Aorta (tissue), 5 donors: Measurements from ENCODE around the gene SLC26A8. TPM values are rescaled to one million over a fixed set of nuclear protein-coding genes. Genes with fewer than 3 reads are reported as not detected.

Source experiments
- ATAC-seq: fragments of 200-7000 bp; cut with Tn5 transposase; one replicate; pipeline ENCODE4 v1.9.1; 2022; ENCODE audit warnings: moderate library complexity; ENCODE audit not compliant: low FRiP score
- DNase-seq, 2 donors: peaks; one replicate each; pipeline ENCODE4 v3.0.0-alpha.2; 2020
- H3K27ac ChIP-seq, 2 donors: one replicate each; pipeline ENCODE4 v1.5.1; 2013; ENCODE audit warnings: low read length in 2 of 2, mild to moderate bottlenecking in 2 of 2, moderate library complexity in 2 of 2, control low read depth in 1 of 2, inconsistent platforms in 1 of 2, low read depth in 1 of 2
- H3K27me3 ChIP-seq, 2 donors: one replicate each; pipeline ENCODE4 v1.6.1; 2013; ENCODE audit warnings: control low read depth in 1 of 2, low read length in 1 of 2, mild to moderate bottlenecking in 1 of 2, moderate library complexity in 1 of 2; ENCODE audit not compliant: insufficient read depth in 2 of 2, control insufficient read depth in 1 of 2
- H3K36me3 ChIP-seq, 2 donors: one replicate each; pipeline ENCODE4 v1.6.1; 2013; ENCODE audit warnings: control low read depth in 1 of 2, low read length in 1 of 2, mild to moderate bottlenecking in 1 of 2; ENCODE audit not compliant: insufficient read depth in 2 of 2, control insufficient read depth in 1 of 2
- H3K4me1 ChIP-seq, 2 donors: one replicate each; pipeline ENCODE4 v1.6.1; 2013; ENCODE audit warnings: low read length in 2 of 2, control low read depth in 1 of 2, mild to moderate bottlenecking in 1 of 2, moderate library complexity in 1 of 2; ENCODE audit not compliant: insufficient read depth in 2 of 2, control insufficient read depth in 1 of 2
- H3K4me3 ChIP-seq, 2 donors: one replicate each; pipeline ENCODE4 v1.5.1; 2013; ENCODE audit warnings: low read length in 2 of 2, control low read depth in 1 of 2, mild to moderate bottlenecking in 1 of 2
- H3K9me3 ChIP-seq: one replicate; pipeline ENCODE4 v1.6.1; 2013; ENCODE audit warnings: mild to moderate bottlenecking, low read length; ENCODE audit not compliant: control insufficient read depth
- WGBS, 2 donors: extraction: QIAGEN DNeasy Blood & Tissue Kit; methylation state at CpG; one replicate each; pipeline ENCODE4 v1.1.7; 2013; 5-methylcytosine and 5-hydroxymethylcytosine counted together
- intact Hi-C, 2 donors: fragments of 100-400 bp; cut with DNase I; formaldehyde crosslinking; loops; one replicate each; pipeline versions ENCODE4 v1.14.2 to v1.15.0; 2022
- polyA plus RNA-seq, 2 donors: library from polyadenylated mRNA; stranded (reverse); fragments of 200-250 nt; gene quantifications; one replicate each; pipeline ENCODE4 v1.2.3, GENCODE V29; 2013
- total RNA-seq, 2 donors: library from RNA; stranded (reverse); fragmentation: NEBNext Ultra II Directional; extraction: Animal tissue kit (Norgen Biotek cat#: 25700); gene quantifications; one replicate each; pipeline ENCODE4 v1.2.1, GENCODE V29; 2021
- donor health status: healthy with polysubstance abuse.
- donor health status: Bipolar disorder and iron deficiency.
- donor health status: DM: no; HTN: no; CAD: no.
- donor health status: DM: no; HTN: no; CAD: no.
- donor health status: DM: yes; HTN: yes; CAD: no.

The SLC26A8 gene
- total and polyA plus RNA-seq, 4 donors: 0.26 to 0.33 TPM; not detected in 2

DNA sequence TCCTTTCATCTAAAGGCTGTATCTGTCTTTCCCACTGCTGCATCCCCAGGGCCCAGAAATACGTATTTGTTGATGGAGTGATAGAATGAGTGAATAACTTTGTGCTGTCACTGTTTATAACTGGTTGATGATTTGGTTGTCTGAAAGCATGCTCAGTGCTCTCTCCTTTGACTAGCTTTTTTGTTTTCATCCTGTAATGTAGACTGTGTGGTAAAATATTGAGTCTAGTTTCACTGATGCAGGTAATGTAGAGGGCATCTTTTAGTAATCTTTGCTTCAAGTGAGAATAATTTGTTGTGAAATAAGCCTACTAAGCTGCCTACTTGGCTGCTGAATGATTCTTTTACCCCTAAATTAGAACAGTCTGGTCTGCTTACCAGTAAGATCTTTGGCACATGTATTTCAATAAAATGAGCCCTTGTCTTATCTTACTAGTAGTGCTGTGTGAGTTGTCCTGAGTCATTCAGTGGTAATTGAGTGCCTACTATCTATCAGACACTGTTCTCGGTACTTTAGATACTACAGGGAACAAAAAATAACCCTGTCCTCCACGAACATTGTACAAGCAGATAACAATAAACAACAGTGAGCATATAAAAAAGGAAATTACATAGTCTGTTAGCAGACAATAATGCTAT lies 43.1 kb upstream of the SLC26A8 start:
- no peak overlapping the region for H3K27ac ChIP-seq
- WGBS, 2 donors: 34 to 58% methylated on average over 3 of the region's 3 CpGs
- H3K36me3 ChIP-seq: no peaks in the 10 kb centered on the region
- H3K4me3 ChIP-seq: no peak overlapping the region
- DNase-seq: no peak
- no peaks in the 10 kb centered on the region for H3K27me3 ChIP-seq
- intact Hi-C loops: no loop called here
- ATAC-seq: no peak
- H3K9me3 ChIP-seq: no peaks in the 10 kb centered on the region
- H3K4me1 ChIP-seq: peaks cover 3 to 11% of the 10 kb centered on the region in 2 donors

DNA sequence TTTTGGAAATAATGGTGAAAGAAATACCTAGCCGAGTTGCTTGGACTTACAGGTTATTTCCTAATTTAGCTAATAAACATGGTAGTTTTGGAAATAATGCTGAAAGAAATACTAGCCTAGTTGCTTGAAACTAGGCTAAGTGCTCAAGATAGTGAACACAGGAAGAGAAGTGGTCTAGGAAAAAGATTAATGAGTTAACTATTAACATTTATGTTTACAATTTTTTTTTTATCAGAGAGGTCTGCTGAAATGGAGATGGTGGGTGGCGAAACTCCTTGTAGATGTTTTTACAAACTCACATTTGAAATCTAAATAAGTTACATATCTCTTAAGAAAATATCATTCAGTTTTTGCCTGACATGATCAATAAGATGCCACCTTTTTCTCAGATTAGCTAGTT lies 42.4 kb upstream of the SLC26A8 start:
- Histone ChIP-seq H3K27ac (no peak overlapping the region), H3K4me1 (peaks cover 3 to 11% of the 10 kb centered on the region in 2 donors), H3K4me3 (no peak overlapping the region), H3K36me3 (no peaks in the 10 kb centered on the region), H3K9me3 (no peaks in the 10 kb centered on the region), H3K27me3 (no peaks in the 10 kb centered on the region)
- ATAC-seq (no peak), DNase-seq (no peak)
- intact Hi-C loops: no loop called here
- 89 to 99% methylated on average over 2 of the region's 2 CpGs for WGBS, 2 donors

DNA sequence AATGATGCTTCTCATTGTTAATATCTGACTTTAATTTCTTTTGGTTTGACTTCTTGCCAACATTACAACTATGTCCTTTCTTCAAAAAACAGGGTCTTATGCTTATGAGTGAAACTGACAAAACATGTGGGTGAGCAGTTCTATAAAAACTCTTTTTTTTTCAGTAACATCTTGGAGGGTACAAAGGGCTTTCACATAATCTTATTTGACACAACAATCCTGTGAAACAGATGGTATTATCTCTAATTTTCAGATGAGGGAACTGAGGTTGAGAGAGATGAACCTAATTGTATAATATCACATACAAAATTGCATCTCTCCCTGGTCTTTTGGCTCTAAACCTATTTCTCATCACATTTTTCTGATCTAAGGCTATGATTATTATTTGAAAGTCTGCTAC lies 41.5 kb upstream of the SLC26A8 start:
- H3K4me1 ChIP-seq: peaks cover 3 to 11% of the 10 kb centered on the region in 2 donors
- DNase-seq (no peak), ATAC-seq (no peak)
- intact Hi-C loops: no loop called here
- H3K27me3 ChIP-seq: no peaks in the 10 kb centered on the region
- H3K27ac ChIP-seq: no peak overlapping the region
- H3K9me3 ChIP-seq: no peaks in the 10 kb centered on the region
- no peaks in the 10 kb centered on the region for H3K36me3 ChIP-seq
- H3K4me3 ChIP-seq: no peak overlapping the region

DNA sequence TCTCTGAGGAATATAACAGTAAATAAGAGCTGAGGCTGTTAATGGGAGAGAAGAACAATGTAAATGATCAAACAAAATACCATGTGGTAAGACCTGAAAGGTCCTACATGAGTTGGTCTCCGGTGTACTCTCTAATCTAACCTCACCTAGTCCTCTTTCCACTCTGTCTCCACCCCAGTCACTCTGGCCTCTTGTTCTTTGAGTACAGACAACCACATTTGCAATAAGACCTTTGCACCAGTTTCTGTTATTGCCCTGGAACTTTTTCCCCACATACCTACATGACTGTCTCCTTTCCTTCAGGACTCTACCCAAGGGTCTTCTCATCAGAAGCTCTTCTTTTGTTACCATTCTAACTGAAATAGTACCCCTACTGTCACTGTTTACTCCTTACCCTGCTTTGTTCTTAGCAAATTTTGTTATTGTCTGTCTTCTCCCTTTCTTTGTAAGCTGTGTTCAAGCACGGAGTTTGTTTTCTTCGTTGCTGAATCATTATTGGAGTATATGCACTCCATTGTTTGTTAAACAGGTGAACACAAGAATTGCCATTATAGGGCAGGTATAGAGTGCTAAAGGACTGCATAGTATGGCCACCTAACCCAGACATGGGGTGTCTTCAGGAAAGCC lies 40.4 kb upstream of the SLC26A8 start:
- 74 to 96% methylated on average over 3 of the region's 3 CpGs for WGBS, 2 donors

DNA sequence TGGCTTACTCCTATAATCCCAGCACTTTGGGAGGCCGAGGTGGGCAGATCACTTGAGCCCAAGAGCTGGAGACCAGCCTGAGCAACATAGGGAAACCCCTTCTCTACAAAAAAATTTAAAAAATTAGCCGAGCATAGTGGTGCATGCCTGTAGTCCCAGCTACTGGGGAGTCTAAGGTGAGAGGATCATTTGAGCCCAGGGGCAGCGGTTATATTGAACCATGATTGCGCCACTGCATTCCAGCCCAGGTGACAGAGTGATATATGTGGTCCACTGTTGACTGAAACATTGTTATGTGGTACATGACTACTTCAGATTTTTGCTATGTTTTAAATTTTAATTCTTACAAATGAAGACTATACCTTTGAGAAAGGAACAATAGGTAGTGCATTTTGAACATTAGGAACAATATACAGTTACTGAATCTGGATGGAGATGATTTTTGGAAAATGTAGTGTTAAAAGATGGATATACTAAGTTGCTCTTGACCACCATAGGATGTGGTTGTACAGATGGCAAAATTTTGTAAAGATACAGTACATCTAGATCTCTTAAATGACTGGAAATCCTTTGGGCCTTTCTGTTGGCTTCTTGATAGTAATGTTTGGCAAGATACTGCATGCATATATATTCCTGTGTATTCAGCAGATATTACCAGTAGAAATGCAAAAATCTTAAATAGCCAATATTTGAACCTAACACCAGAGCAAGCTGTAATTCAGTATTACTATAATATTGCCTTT lies 39.0 kb upstream of the SLC26A8 start:
- no peak for ATAC-seq
- no peak for DNase-seq
- Histone ChIP-seq H3K27me3 (no peaks in the 10 kb centered on the region), H3K36me3 (no peaks in the 10 kb centered on the region), H3K4me3 (no peak overlapping the region), H3K9me3 (no peaks in the 10 kb centered on the region), H3K4me1 (peaks cover 8 to 11% of the 10 kb centered on the region in 2 donors), H3K27ac (no peak overlapping the region)
- intact Hi-C loops: no loop called here
- 97% methylated on average over 4 of the region's 4 CpGs for WGBS, 2 donors

More for the DNA sequence above, 40.4 kb upstream of the SLC26A8 start:
- ATAC-seq (no peak), DNase-seq (no peak)
- H3K27ac ChIP-seq: no peak overlapping the region
- H3K27me3 ChIP-seq: no peaks in the 10 kb centered on the region
- no peaks in the 10 kb centered on the region for H3K9me3 ChIP-seq
- no peaks in the 10 kb centered on the region for H3K36me3 ChIP-seq
- H3K4me1 ChIP-seq: peaks cover 8 to 11% of the 10 kb centered on the region in 2 donors
- intact Hi-C loops: no loop called here
- H3K4me3 ChIP-seq: no peak overlapping the region

DNA sequence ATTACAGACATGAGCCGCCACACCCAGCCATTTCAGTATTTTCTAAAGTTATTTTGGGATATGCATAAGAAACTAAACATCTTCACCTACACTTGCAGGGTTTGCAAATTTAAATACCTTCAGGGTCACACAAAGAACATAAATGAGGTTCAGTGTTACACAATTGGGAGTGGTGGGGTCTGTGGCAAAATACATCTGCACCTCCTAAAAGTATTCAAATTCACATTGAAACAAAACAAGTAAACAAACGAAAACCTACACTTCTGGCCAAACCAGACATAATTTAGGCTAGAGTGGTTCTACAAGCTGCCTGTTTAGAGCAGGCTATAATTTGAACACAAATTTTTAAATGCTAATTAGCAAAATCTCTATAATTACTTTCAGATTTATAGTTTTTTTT lies 37.8 kb upstream of the SLC26A8 start:
- H3K4me3 ChIP-seq: no peak overlapping the region
- H3K27ac ChIP-seq: no peak overlapping the region
- H3K27me3 ChIP-seq: no peaks in the 10 kb centered on the region
- no peaks in the 10 kb centered on the region for H3K9me3 ChIP-seq
- intact Hi-C loops: no loop called here
- 96 to 97% methylated on average over 2 of the region's 2 CpGs for WGBS, 2 donors
- ATAC-seq: no peak
- DNase-seq: no peak
- H3K36me3 ChIP-seq: no peaks in the 10 kb centered on the region
- peaks cover 3 to 8% of the 10 kb centered on the region in 2 donors for H3K4me1 ChIP-seq

DNA sequence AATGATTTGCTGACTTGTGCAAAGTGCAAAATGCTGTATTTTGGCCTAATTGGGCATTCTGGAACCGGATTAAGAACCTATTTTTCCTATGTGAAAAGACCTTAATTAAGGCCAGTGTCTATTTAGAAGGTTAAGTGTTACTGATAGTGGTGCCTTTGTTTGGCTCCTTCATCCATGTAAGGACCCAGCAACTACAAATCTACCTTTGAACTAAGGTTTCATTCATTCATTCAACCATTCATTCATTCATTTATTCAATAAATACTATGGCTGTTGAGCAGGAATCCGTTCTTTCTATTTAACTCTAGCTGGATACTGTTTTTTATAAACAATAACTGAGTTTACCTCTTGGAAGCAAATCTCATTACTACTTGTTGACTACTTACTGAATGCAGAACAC lies 36.8 kb upstream of the SLC26A8 start:
- H3K27ac ChIP-seq: no peak overlapping the region
- 44 to 46% methylated on average over 2 of the region's 2 CpGs for WGBS, 2 donors
- no peaks in the 10 kb centered on the region for H3K27me3 ChIP-seq
- no peak for DNase-seq
- intact Hi-C loops: no loop called here
- H3K9me3 ChIP-seq: no peaks in the 10 kb centered on the region
- no peak overlapping the region for H3K4me3 ChIP-seq
- no peak for ATAC-seq
- H3K4me1 ChIP-seq: peaks cover 4 to 8% of the 10 kb centered on the region in 2 donors
- H3K36me3 ChIP-seq: no peaks in the 10 kb centered on the region

DNA sequence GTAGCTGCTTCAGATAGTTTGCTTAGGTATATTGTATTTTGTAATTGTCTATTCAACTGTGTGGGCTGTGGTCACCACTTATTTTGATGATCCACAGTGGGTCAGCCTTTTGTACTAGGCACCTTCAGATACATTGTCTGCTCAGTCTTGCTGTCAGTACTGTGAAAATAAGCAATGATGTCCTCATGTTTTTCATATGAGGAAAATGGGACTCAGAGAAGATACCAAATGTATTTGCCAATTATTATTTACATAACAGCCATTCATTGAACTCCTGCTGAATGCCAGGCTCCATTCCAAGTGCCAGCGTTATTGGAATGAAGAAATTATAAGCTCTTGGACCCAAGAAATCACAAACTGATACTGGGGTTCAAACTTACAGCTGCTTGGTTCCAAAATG lies 31.7 kb upstream of the SLC26A8 start:
- ATAC-seq: no peak
- intact Hi-C loops: loop anchor here in 1 of 2 donors (5.0 kb wide), 1 partner anchor 36 kb away; no protein-coding TSS in a partner anchor
- Histone ChIP-seq H3K4me1 (peaks cover 7 to 8% of the 10 kb centered on the region in 2 donors), H3K4me3 (no peak overlapping the region), H3K36me3 (no peaks in the 10 kb centered on the region), H3K9me3 (no peaks in the 10 kb centered on the region), H3K27me3 (no peaks in the 10 kb centered on the region), H3K27ac (no peak overlapping the region)
- WGBS, 2 donors: 44 to 57% methylated on average over 1 of the region's 1 CpG
- no peak for DNase-seq
